ENCODE data around the gene CCDC43. TPM values are rescaled to one million over a fixed set of nuclear protein-coding genes. Genes with fewer than 3 reads are reported as not detected.
A peak's percentile ranks its signal among the peaks of the same experiment; 100 is the strongest.

CCDC43 gene
- total and polyA plus RNA-seq, 2 of the 13 experiments (the other 11 are each of a cell fraction or from before 2014, with no cell fraction given): 17.5 to 94.8 TPM

- no peak overlapping the region for H2AFZ ChIP-seq (ENCODE audit: low read length)
- ChIA-PET POLR2A (no interaction called here), CTCF (ENCODE audit: low intra/inter-chr PET ratio, low total read pairs) (interaction anchor here (3.7 kb wide), 1 partner anchor 138 kb away, joined by 30 read pairs; no protein-coding TSS in a partner anchor)
- intact Hi-C loops (cut with micrococcal nuclease; ENCODE audit: unreplicated experiment): loop anchor here (1.0 kb wide), 1 partner anchor 139 kb away; no protein-coding TSS in a partner anchor
- no peaks in the 10 kb centered on the region for H4K20me1 ChIP-seq (ENCODE audit: insufficient read depth, low read length)
- H3K4me3 ChIP-seq (replicated peaks in 1 of 3; ENCODE audit: insufficient read depth in 1 of 3, low read depth in 2 of 3, low read length in 3 of 3): no peak overlapping the region
- peak; percentile 27 for DNase-seq (ENCODE audit: low spot score)
- BruUV-seq (replicated peaks): no TSS peak
- H3K27ac ChIP-seq (ENCODE audit: extremely low read length, insufficient read depth, low read length): no peak overlapping the region
- H3K9ac ChIP-seq (ENCODE audit: insufficient read depth, low read depth, low read length): no peak overlapping the region
- peak; percentile 49; the same call in 1 of the 3 replicates for ATAC-seq
- in situ Hi-C loops (cut with HindIII; ENCODE audit: extremely low pct_ligation_motif_present, low pct_unique_long_range_greater_than_20kb): loop anchor here (10.0 kb wide), 1 partner anchor 138 kb away; no protein-coding TSS in a partner anchor
- H3K4me1 ChIP-seq (ENCODE audit: insufficient read depth, low read length): no peaks in the 10 kb centered on the region
- no peaks in the 10 kb centered on the region; a peak in 1 of 5 replicates for H3K36me3 ChIP-seq (replicated peaks in 1 of 2; ENCODE audit: control insufficient read depth in 1 of 2, insufficient read depth in 2 of 2, low read length in 2 of 2)
- FAIRE-seq: no peak
- H3K9me3 ChIP-seq (ENCODE audit: low read length): no peaks in the 10 kb centered on the region
- H3K79me2 ChIP-seq (ENCODE audit: insufficient read depth, low read length): no peaks in the 10 kb centered on the region
- no peak overlapping the region for H3K4me2 ChIP-seq (ENCODE audit: low read depth, low read length)
- no peaks in the 10 kb centered on the region for H3K27me3 ChIP-seq (ENCODE audit: control insufficient read depth in 1 of 2, insufficient read depth in 2 of 2, low read length in 2 of 2)
- TF ChIP-seq ZNF670 (CRISPR knock-in tag; IDR thresholded peaks at IDR 0.05; ENCODE audit: borderline replicate concordance) (no peak), ZBTB26 (CRISPR knock-in tag; IDR thresholded peaks at IDR 0.05; ENCODE audit: borderline replicate concordance) (no peak), ZNF543 (CRISPR knock-in tag; IDR thresholded peaks at IDR 0.05) (no peak), THAP7 (CRISPR knock-in tag; IDR thresholded peaks at IDR 0.05) (no peak), ARID3A (IDR thresholded peaks at IDR 0.05; ENCODE audit: low read depth, low read length) (0 out of 2 replicates have a peak, but pooled peaks have one; percentile 41), KDM6A (CRISPR knock-in tag; IDR thresholded peaks at IDR 0.05; ENCODE audit: low read depth) (no peak), SALL2 (CRISPR knock-in tag; IDR thresholded peaks at IDR 0.05) (no peak), RAD21 (CRISPR knock-in tag; IDR thresholded peaks at IDR 0.05) (peak; percentile 22; the same call in 1 of the 2 replicates), HNRNPL (IDR thresholded peaks at IDR 0.05; ENCODE audit: low read depth, low read length) (no peak), SMC3 (IDR thresholded peaks at IDR 0.05; ENCODE audit: low read length) (peak; percentile 56), ZNF709 (CRISPR knock-in tag; IDR thresholded peaks at IDR 0.05) (no peak), ZNF160 (CRISPR knock-in tag; IDR thresholded peaks at IDR 0.05) (no peak), SP5 (CRISPR knock-in tag; IDR thresholded peaks at IDR 0.05; ENCODE audit: borderline replicate concordance, low read depth) (no peak), CHCHD3 (CRISPR knock-in tag; IDR thresholded peaks at IDR 0.05) (no peak), ZNF225 (CRISPR knock-in tag; IDR thresholded peaks at IDR 0.05) (no peak)
- TF ChIP-seq, protein P1, sequence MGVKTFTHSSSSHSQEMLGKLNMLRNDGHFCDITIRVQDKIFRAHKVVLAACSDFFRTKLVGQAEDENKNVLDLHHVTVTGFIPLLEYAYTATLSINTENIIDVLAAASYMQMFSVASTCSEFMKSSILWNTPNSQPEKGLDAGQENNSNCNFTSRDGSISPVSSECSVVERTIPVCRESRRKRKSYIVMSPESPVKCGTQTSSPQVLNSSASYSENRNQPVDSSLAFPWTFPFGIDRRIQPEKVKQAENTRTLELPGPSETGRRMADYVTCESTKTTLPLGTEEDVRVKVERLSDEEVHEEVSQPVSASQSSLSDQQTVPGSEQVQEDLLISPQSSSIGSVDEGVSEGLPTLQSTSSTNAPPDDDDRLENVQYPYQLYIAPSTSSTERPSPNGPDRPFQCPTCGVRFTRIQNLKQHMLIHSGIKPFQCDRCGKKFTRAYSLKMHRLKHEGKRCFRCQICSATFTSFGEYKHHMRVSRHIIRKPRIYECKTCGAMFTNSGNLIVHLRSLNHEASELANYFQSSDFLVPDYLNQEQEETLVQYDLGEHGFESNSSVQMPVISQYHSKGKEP (CRISPR knock-in tag; IDR thresholded peaks at IDR 0.05): no peak
- TF ChIP-seq, protein P2, sequence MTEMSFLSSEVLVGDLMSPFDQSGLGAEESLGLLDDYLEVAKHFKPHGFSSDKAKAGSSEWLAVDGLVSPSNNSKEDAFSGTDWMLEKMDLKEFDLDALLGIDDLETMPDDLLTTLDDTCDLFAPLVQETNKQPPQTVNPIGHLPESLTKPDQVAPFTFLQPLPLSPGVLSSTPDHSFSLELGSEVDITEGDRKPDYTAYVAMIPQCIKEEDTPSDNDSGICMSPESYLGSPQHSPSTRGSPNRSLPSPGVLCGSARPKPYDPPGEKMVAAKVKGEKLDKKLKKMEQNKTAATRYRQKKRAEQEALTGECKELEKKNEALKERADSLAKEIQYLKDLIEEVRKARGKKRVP (CRISPR knock-in tag; IDR thresholded peaks at IDR 0.05): peak in 1 of 2 experiments; percentile 59; a peak in 1 of 4 replicates
Observed at GRCh38 chr17:44672479-44673093, 17.0 kb downstream of the CCDC43 start.
